Measurements from ENCODE around the gene ABHD10. TPM values are rescaled to one million over a fixed set of nuclear protein-coding genes. Genes with fewer than 3 reads are reported as not detected.

The ABHD10 gene
- total RNA-seq, 2 donors from 2014 or later, result 26.2 to 26.6 TPM

Other genes starting within 250 kb of the ABHD10 start
- 10 to 100 TPM in 1 of 2 donors, 1 to 10 TPM in 1; 8.3 to 28.7 TPM for gene PHLDB2, start 119.8 kb upstream of the ABHD10 start, total RNA-seq
- 1 to 10 TPM in 1 of 2 donors, under 1 TPM in 1; 0.37 to 1.0 TPM for gene TAGLN3, start 19.9 kb downstream of the ABHD10 start, total RNA-seq
- gene TMPRSS7, start 55.7 kb downstream of the ABHD10 start, total RNA-seq, result under 1 TPM in 1 of 2 donors, not detected in 1; 0.11 TPM
- gene C3orf52, start 107.4 kb downstream of the ABHD10 start, total RNA-seq, result 10 to 100 TPM; 35.7 to 35.8 TPM
- gene GCSAM, start 154.2 kb downstream of the ABHD10 start, total RNA-seq, result under 1 TPM in 1 of 2 donors, not detected in 1; 0.50 TPM